Muscle of back (tissue), 13 donors: ENCODE measurements around the gene TSC2. TPM values are rescaled to one million over a fixed set of nuclear protein-coding genes. Genes with fewer than 3 reads are reported as not detected.

ENCODE experiments used
- DNase-seq, 3 donors: peaks; one replicate each; pipeline versions ENCODE4 v3.0.0 to v3.0.0-alpha.2; 2013
- long read RNA-seq, 9 donors: transcript quantifications; one replicate each; lab custom pipeline, GENCODE V29; 2026
- polyA plus RNA-seq, 10 donors: library from polyadenylated mRNA; unstranded; fragments of 120-200 nt; gene quantifications; one replicate each; pipeline ENCODE4 v1.2.1, GENCODE V29; 2013; ENCODE audit not compliant: insufficient read length in 10 of 10

TSC2 gene
- 100 to 1,000 TPM in 1 of 10 donors, 10 to 100 TPM in 9; 62.2 to 104 (median 75.1) TPM for polyA plus RNA-seq
- long read RNA-seq, donor 1, partial matches to known transcripts = 0 of 1 reads
- long read RNA-seq, donor 1, other reads (novel, unspliced or antisense) = 0 of 1 reads
- long read RNA-seq, donor 2, partial matches to known transcripts = 5 of 8 reads
- long read RNA-seq, donor 2, other reads (novel, unspliced or antisense) = 0 of 8 reads
- long read RNA-seq, donor 3 = 0 reads
- long read RNA-seq, donor 4, partial matches to known transcripts = 0 of 1 reads
- long read RNA-seq, donor 4, other reads (novel, unspliced or antisense) = 0 of 1 reads
- long read RNA-seq, donor 5, full-length matches to known transcripts = 3 of 3 reads
- long read RNA-seq, donor 5, partial matches to known transcripts = 0 of 3 reads
- long read RNA-seq, donor 5, other reads (novel, unspliced or antisense) = 0 of 3 reads
- long read RNA-seq, donor 6, full-length matches to known transcripts = 1 of 1 reads
- long read RNA-seq, donor 6, partial matches to known transcripts = 0 of 1 reads
- long read RNA-seq, donor 6, other reads (novel, unspliced or antisense) = 0 of 1 reads
- long read RNA-seq, donor 7, partial matches to known transcripts = 0 of 18 reads
- long read RNA-seq, donor 7, other reads (novel, unspliced or antisense) = 10 of 18 reads
- long read RNA-seq, donor 8, partial matches to known transcripts = 0 of 2 reads
- long read RNA-seq, donor 8, other reads (novel, unspliced or antisense) = 0 of 2 reads
- long read RNA-seq, donor 9 = 0 reads

GRCh38 chr16:2047330-2048115 is at the start of gene TSC2, which contains the start of gene NTHL1:
TSS of gene TSC2 (plus strand) at chr16:2047985. CDS start at chr16:2048616, 631 bp downstream.
TSS of gene NTHL1 (minus strand) at chr16:2047834. CDS start at chr16:2047823, 11 bp downstream.
- peak; percentile 94 to 99 (median 97) for DNase-seq

GRCh38 chr16:1998360-1998835 is 49.4 kb upstream of the TSC2 start:
- no peak for DNase-seq

- no peak for DNase-seq
These were observed 48.7 kb upstream of the TSC2 start for GRCh38 chr16:1998852-1999801.

- DNase-seq = no peak
These were observed 47.8 kb upstream of the TSC2 start for GRCh38 chr16:1999866-2000514.

GRCh38 chr16:2001035-2001434 is 46.8 kb upstream of the TSC2 start:
- no peak for DNase-seq

- DNase-seq = no peak
These were observed 46.1 kb upstream of the TSC2 start for GRCh38 chr16:2001456-2002355.

GRCh38 chr16:2002406-2003230 is 45.2 kb upstream of the TSC2 start:
- DNase-seq = no peak

GRCh38 chr16:2003231-2003826 is 44.5 kb upstream of the TSC2 start:
- DNase-seq = no peak

GRCh38 chr16:2003827-2004641 is 43.8 kb upstream of the TSC2 start:
- DNase-seq = peak; percentile 87 to 91 (median 90)

GRCh38 chr16:2004795-2005517 is 42.8 kb upstream of the TSC2 start:
- DNase-seq = no peak

- no peak for DNase-seq
These were observed 42.1 kb upstream of the TSC2 start for GRCh38 chr16:2005646-2006045.

- no peak for DNase-seq
These were observed 41.5 kb upstream of the TSC2 start for GRCh38 chr16:2006317-2006716.

GRCh38 chr16:2007081-2007836 is 40.5 kb upstream of the TSC2 start:
- no peak for DNase-seq

- no peak for DNase-seq
These were observed 39.7 kb upstream of the TSC2 start for GRCh38 chr16:2008009-2008526.

- no peak for DNase-seq
These were observed 39.1 kb upstream of the TSC2 start for GRCh38 chr16:2008631-2009163.
